Pancreas (tissue), 10 donors: ENCODE measurements around the gene BACH2. TPM values are rescaled to one million over a fixed set of nuclear protein-coding genes. Genes with fewer than 3 reads are reported as not detected.

Experiments used
- ATAC-seq, 4 donors: fragments of 200-7000 bp; cut with Tn5 transposase; one replicate each; pipeline versions ENCODE4 v1.8.0 to v1.9.1; 2020; ENCODE audit warnings: mild to moderate bottlenecking in 4 of 4, moderate library complexity in 4 of 4
- DNase-seq, 6 donors: peaks; one replicate each; pipeline ENCODE4 v3.0.0-alpha.2; 2020
- FAIRE-seq: peaks from 2 replicates; lab custom pipeline; 2012; peaks lifted over from hg19 to GRCh38; lab: Jason Lieb, UNC
- H3K27ac ChIP-seq, 4 donors: fragments of 200-600 bp; sonication (generic); 1 replicate in 3 of 4; 2 replicates in 1 of 4; pipeline versions ENCODE4 v1.5.0 to v1.8.0; 2020
- H3K27me3 ChIP-seq, 4 donors: fragments of 200-600 bp; one replicate each; pipeline ENCODE4 v1.8.0; 2021
- H3K36me3 ChIP-seq, 3 donors: fragments of 200-600 bp; sonication (generic) in 1 of 3; one replicate each; pipeline versions ENCODE4 v1.5.0 to v1.8.0; 2020 to 2021
- H3K4me1 ChIP-seq, 3 donors: fragments of 200-600 bp; one replicate each; pipeline ENCODE4 v1.8.0; 2021
- H3K4me3 ChIP-seq, 4 donors: fragments of 200-600 bp; sonication (generic) in 2 of 4; one replicate each; pipeline versions ENCODE4 v1.5.0 to v1.8.0; 2020 to 2021
- H3K9me3 ChIP-seq, 4 donors: fragments of 200-600 bp; one replicate each; pipeline ENCODE4 v1.8.0; 2021
- CTCF ChIP-seq, 4 donors: fragments of 200-600 bp; sonication (generic) in 3 of 4; IDR thresholded peaks; one replicate each; pipeline versions ENCODE4 v1.5.0 to v1.8.0; 2021; ENCODE audit warnings: antibody characterized with exemption in 4 of 4
- WGBS, 2 donors: extraction: QIAGEN DNeasy Blood & Tissue Kit; methylation state at CpG; one replicate each; pipeline ENCODE4 v1.1.7; 2013; 5-methylcytosine and 5-hydroxymethylcytosine counted together
- intact Hi-C, 3 donors: fragments of 100-400 bp; cut with DNase I; formaldehyde crosslinking; loops; one replicate each; pipeline versions ENCODE4 v1.11.1 to v1.14.2; 2022
- polyA plus RNA-seq, 2 donors: library from polyadenylated mRNA; stranded (reverse); fragments of 200-250 nt; gene quantifications; one replicate each; pipeline ENCODE4 v1.2.3, GENCODE V29; 2013
- total RNA-seq, 6 donors: library from RNA; stranded (reverse); fragmentation: NEBNext Ultra II Directional in 4 of 6; extraction: Animal tissue kit (Norgen Biotek cat#: 25700) in 4 of 6; gene quantifications; one replicate each; pipeline versions ENCODE4 v1.2.1 to v1.2.4, GENCODE V29; 2021 to 2023
- donor health status: healthy with polysubstance abuse.
- donor health status: DM: no; HTN: no; CAD: no; lungs with moderate emphysema.
- donor health status: DM: no; HTN: no; CAD: no.
- donor health status: control.
- donor health status: control.
- donor health status: Bipolar disorder and iron deficiency.
- donor health status: DM: yes; HTN: yes; CAD: no.
- donor health status: DM: no; HTN: no; CAD: no.
- donor health status: DM: no; HTN: no; CAD: no.
- donor health status: DM: yes; HTN: yes; CAD: no.

The BACH2 gene
- total and polyA plus RNA-seq, 8 donors, result 0.61 to 8.0 (median 4.9) TPM

- ATAC-seq (no peak), DNase-seq (no peak), FAIRE-seq (no peak)
- Histone ChIP-seq H3K27me3 (no peaks in the 10 kb centered on the region), H3K4me1 (no peaks in the 10 kb centered on the region), H3K27ac (no peak overlapping the region), H3K9me3 (no peaks in the 10 kb centered on the region), H3K36me3 (no peaks in the 10 kb centered on the region), H3K4me3 (no peak overlapping the region)
- TF ChIP-seq CTCF (IDR thresholded peaks at IDR 0.05), result no peak
- 72 to 74% methylated on average over 6 of the region's 6 CpGs for WGBS, 2 donors
- intact Hi-C loops, result no loop called here
These were observed 222.3 kb downstream of the BACH2 start for GRCh38 chr6:90074161-90074850.

GRCh38 chr6:90072935-90073464 lies 223.6 kb downstream of the BACH2 start:
- Histone ChIP-seq H3K4me3 (no peak overlapping the region), H3K36me3 (no peaks in the 10 kb centered on the region), H3K9me3 (no peaks in the 10 kb centered on the region), H3K27me3 (no peaks in the 10 kb centered on the region), H3K27ac (no peak overlapping the region), H3K4me1 (no peaks in the 10 kb centered on the region)
- intact Hi-C loops, result no loop called here
- WGBS, 2 donors, result 68 to 72% methylated on average over 11 of the region's 11 CpGs
- FAIRE-seq (no peak), DNase-seq (no peak), ATAC-seq (no peak)
- TF ChIP-seq CTCF (IDR thresholded peaks at IDR 0.05), result no peak

- Histone ChIP-seq H3K4me1 (no peaks in the 10 kb centered on the region), H3K9me3 (no peaks in the 10 kb centered on the region), H3K36me3 (no peaks in the 10 kb centered on the region), H3K27ac (no peak overlapping the region), H3K4me3 (no peak overlapping the region), H3K27me3 (no peaks in the 10 kb centered on the region)
- no peak for TF ChIP-seq CTCF (IDR thresholded peaks at IDR 0.05)
- FAIRE-seq, result no peak
- intact Hi-C loops, result no loop called here
- no peak for ATAC-seq
- 81 to 82% methylated on average over 3 of the region's 3 CpGs for WGBS, 2 donors
- DNase-seq, result no peak
These were observed 224.1 kb downstream of the BACH2 start for GRCh38 chr6:90072501-90072900.

GRCh38 chr6:90068703-90069523 lies 227.7 kb downstream of the BACH2 start:
- no peak for ATAC-seq
- DNase-seq, result no peak

More at GRCh38 chr6:90068703-90069523, 227.7 kb downstream of the BACH2 start:
- no peaks in the 10 kb centered on the region for H3K36me3 ChIP-seq
- H3K27me3 ChIP-seq, result no peaks in the 10 kb centered on the region
- no peaks in the 10 kb centered on the region for H3K4me1 ChIP-seq
- H3K9me3 ChIP-seq, result no peaks in the 10 kb centered on the region
- 77 to 82% methylated on average over 12 of the region's 12 CpGs for WGBS, 2 donors
- H3K27ac ChIP-seq, result no peak overlapping the region
- H3K4me3 ChIP-seq, result no peak overlapping the region
- intact Hi-C loops, result no loop called here
- no peak for FAIRE-seq
- no peak for TF ChIP-seq CTCF (IDR thresholded peaks at IDR 0.05)
